Activated naive CD8-positive, alpha-beta T cell (primary cell): ENCODE results near the gene NTN5.

ENCODE experiments used
- H3K27ac Mint-ChIP-seq: one replicate; pipeline ENCODE4 v1.8.0; 2021; ENCODE audit warnings: mixed read lengths
- H3K27me3 Mint-ChIP-seq: one replicate; pipeline ENCODE4 v1.8.0; 2021; ENCODE audit warnings: mixed read lengths
- H3K36me3 Mint-ChIP-seq: one replicate; pipeline ENCODE4 v1.8.0; 2021; ENCODE audit warnings: mixed read lengths
- H3K4me1 Mint-ChIP-seq: one replicate; pipeline ENCODE4 v1.8.0; 2021; ENCODE audit warnings: low read depth, mixed read lengths
- H3K4me3 Mint-ChIP-seq: one replicate; pipeline ENCODE4 v1.8.0; 2021; ENCODE audit warnings: mild to moderate bottlenecking, mixed read lengths
- H3K9me3 Mint-ChIP-seq: one replicate; pipeline ENCODE4 v1.8.0; 2021; ENCODE audit warnings: low read depth, mixed read lengths

NTN5 gene

GRCh38 chr19:48624791-48625723 is 47.8 kb downstream of the NTN5 start:
- no peaks in the 10 kb centered on the region for H3K9me3 Mint-ChIP-seq
- H3K4me3 Mint-ChIP-seq = peak overlapping the region; percentile 87
- H3K27ac Mint-ChIP-seq = peak overlapping the region; percentile 96
- H3K27me3 Mint-ChIP-seq = no peaks in the 10 kb centered on the region
- peaks cover 5% of the 10 kb centered on the region for H3K36me3 Mint-ChIP-seq
- peaks cover 35% of the 10 kb centered on the region for H3K4me1 Mint-ChIP-seq

DNA sequence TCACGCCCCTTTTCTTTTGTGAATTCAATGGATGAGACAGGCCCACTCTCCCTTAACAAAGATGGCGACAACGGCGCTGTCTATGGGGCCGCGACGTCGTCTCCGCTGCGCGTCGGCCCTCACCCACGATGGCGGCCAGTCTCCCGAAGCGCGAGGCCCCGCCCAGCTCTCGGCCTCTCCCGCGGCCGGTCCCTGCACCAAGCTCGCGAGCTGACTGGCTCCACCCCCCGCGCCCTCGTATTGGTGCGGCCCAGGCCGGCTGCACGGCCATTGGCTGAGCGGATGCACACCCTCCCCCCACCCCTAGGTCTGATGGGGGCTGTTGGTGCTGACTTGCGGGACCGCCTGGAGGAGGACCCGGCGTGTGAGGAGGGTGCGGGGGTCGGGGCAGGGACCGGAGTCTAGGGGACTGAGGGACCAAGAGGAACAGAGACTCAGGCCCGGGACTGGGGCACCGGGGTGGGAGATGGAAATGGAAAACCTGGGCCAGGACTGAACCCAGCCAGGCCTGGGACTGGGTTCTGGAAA is 48.7 kb downstream of the NTN5 start:
- Mint-ChIP-seq H3K27me3 (no peaks in the 10 kb centered on the region), H3K9me3 (no peaks in the 10 kb centered on the region), H3K4me3 (peak overlapping the region; percentile 87), H3K36me3 (peaks cover 7% of the 10 kb centered on the region), H3K27ac (peak overlapping the region; percentile 96), H3K4me1 (peaks cover 41% of the 10 kb centered on the region)

DNA sequence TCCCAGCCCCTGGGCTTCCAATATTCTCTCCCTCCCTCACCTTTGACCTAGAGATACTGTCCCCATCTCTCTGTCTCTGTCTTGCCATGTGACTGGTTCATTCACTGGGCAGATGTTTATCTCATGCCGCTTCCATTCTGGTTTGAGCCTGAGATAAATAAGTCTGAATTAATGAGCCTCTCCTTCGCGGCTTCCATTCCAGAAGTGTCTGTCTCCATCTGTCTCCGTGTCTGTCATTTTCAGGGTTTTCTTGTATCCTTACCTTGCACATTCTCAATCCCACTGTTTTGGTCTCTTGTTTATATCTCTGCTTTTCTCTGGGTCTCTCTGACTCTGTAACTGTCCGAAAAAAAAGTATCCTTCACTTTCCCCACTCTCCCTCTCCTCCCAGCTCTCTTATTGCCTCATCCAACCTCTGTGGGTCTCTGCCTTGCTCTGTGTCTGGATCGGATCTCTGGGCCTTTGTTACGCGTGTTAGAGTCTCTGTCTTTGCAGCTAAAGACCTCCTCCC is 49.2 kb downstream of the NTN5 start:
- peak overlapping the region; percentile 87 for H3K4me3 Mint-ChIP-seq
- H3K27ac Mint-ChIP-seq = peak overlapping the region; percentile 96
- H3K27me3 Mint-ChIP-seq = no peaks in the 10 kb centered on the region
- peaks cover 41% of the 10 kb centered on the region for H3K4me1 Mint-ChIP-seq
- H3K9me3 Mint-ChIP-seq = no peaks in the 10 kb centered on the region
- peaks cover 8% of the 10 kb centered on the region for H3K36me3 Mint-ChIP-seq

DNA sequence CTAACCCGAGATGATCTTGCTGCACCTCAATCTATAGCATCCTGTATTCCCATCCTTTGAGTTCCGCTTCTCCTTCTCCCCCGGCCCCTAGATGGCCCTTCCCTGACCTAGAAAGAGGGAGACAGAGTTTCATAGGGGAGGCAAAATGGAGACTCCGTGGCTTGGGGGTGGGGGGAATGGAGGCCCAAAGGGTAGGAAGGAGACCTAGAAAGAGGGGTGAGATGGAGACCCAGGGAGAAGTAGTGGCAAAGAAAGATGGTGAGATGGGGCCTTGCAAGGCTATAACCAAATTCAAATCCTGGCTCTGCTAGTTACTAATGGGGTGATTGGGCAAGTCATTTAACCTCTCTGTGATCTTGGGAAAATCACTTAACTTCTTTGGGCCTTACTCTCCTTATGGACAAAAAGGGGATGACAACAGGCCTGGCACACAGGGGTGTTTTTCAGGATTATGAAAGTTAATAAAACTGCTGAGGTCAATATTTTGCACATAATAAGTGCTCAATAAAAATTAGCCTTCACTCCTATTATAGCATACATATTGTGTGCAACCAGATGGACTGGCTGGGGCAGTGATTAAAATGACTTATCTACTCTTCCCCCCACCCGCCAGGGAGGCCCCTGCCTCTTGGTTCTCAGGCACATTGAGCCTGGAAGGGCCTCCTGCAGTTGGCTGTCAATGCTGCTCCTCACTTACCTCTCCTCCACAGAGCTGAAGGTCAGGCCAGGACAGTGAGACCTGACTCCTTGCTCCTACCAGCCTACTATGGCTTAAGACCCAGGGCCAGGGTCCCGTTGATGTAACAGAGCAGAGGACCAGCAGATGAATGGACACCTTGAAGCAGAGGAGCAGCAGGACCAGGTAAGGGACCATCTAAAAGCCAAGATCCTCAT is 52.9 kb downstream of the NTN5 start:
- Mint-ChIP-seq H3K36me3 (peaks cover 16% of the 10 kb centered on the region), H3K4me1 (peaks cover 44% of the 10 kb centered on the region), H3K4me3 (peak overlapping the region; percentile 98), H3K27me3 (no peaks in the 10 kb centered on the region), H3K27ac (peak overlapping the region; percentile 100), H3K9me3 (no peaks in the 10 kb centered on the region)

- Mint-ChIP-seq H3K27ac (peak within 1 kb of the TSS; percentile 100), H3K27me3 (no peaks in the 10 kb centered on the region), H3K9me3 (no peaks in the 10 kb centered on the region), H3K36me3 (peaks cover 16% of the 10 kb centered on the region), H3K4me1 (peaks cover 41% of the 10 kb centered on the region), H3K4me3 (peak within 1 kb of the TSS; percentile 98)
These were observed 53.7 kb downstream of the NTN5 start, which contains the start of the genes RPL18 and SPHK2 for GRCh38 chr19:48618916-48619691. RPL18 (minus strand) TSS chr19:48619178; CDS start chr19:48619143, 35 bp downstream. SPHK2 (plus strand) TSS chr19:48619506; CDS start chr19:48620515, 1,009 bp downstream.

GRCh38 chr19:48618278-48618915 is 54.4 kb downstream of the NTN5 start:
- Mint-ChIP-seq H3K27me3 (no peaks in the 10 kb centered on the region), H3K27ac (peak overlapping the region; percentile 100), H3K9me3 (no peaks in the 10 kb centered on the region), H3K36me3 (peaks cover 13% of the 10 kb centered on the region), H3K4me1 (peaks cover 35% of the 10 kb centered on the region), H3K4me3 (peak overlapping the region; percentile 98)

DNA sequence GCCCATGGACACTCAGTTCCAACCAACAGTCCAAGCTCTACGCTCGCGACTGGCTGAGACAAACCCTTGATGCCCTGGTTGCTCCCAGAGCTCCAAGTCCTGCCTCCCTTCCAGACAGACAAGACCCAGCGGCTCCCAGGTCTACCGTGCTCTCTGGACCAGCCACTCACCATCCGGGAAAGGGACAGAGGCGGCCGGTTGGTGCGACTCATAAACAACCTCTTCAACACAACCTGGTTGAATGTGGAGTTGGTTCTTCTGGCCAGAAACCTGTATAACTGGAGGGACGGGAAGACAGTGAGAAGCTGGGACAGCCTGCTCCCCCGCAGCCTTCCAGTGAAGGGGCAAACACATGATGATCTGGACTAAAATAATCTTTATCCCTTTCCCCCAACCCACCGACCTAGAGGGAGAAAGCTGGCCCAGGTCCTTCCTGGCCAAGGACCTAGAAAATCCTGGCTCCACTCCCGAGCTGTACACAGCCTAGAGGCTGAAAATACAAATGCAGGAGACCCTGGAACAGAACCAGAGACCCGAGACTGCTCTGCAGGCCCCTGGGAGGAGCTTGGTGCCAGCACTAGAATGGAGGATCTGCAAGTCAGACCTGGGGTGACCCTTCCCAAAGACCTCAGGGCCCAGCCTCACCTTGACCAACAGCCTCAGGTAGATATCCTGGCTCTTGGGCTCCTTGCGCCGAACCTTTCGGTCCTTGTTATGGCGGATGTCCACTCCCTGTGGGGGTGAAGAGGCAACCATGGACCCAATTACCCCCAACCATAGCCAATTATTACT is 55.5 kb downstream of the NTN5 start:
- Mint-ChIP-seq H3K36me3 (peaks cover 13% of the 10 kb centered on the region), H3K4me1 (peaks cover 31% of the 10 kb centered on the region), H3K27me3 (no peaks in the 10 kb centered on the region), H3K4me3 (peak overlapping the region; percentile 98), H3K9me3 (no peaks in the 10 kb centered on the region), H3K27ac (peak overlapping the region; percentile 100)

DNA sequence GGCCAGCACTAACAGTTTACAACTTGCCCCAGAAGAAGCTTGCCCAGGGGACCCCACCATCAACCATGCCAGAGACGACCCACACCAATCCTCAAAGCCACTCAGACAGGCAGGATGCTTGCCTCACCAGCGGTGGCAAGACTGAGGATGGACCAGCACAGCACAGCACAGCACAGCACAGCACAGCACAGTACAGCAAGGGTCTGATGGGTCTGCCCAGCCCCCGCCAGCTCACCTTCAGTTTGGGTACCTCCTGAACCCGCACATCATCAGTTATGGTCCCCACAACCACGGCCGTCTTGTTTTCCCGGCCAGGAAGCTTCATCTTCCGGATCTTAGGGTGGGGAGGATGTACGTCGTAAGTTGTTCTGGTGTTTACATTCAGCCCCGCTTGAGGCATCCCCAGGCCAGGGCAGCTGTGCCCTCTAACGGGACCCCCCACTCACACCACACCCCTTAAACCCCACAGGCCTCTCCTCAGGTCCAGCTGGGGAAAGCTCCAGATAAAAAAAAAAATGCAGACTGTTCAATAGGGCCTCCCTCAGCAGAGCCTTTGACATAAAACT is 56.2 kb downstream of the NTN5 start:
- Mint-ChIP-seq H3K27me3 (no peaks in the 10 kb centered on the region), H3K36me3 (peaks cover 12% of the 10 kb centered on the region), H3K4me3 (peak overlapping the region; percentile 98), H3K9me3 (no peaks in the 10 kb centered on the region), H3K27ac (peak overlapping the region; percentile 77), H3K4me1 (peaks cover 27% of the 10 kb centered on the region)

GRCh38 chr19:48616041-48616436 is 56.8 kb downstream of the NTN5 start:
- Mint-ChIP-seq H3K27me3 (no peaks in the 10 kb centered on the region), H3K4me1 (peaks cover 24% of the 10 kb centered on the region), H3K4me3 (peak overlapping the region; percentile 98), H3K9me3 (no peaks in the 10 kb centered on the region), H3K36me3 (peaks cover 11% of the 10 kb centered on the region), H3K27ac (peak overlapping the region; percentile 77)

GRCh38 chr19:48615231-48616040 is 57.4 kb downstream of the NTN5 start:
- no peaks in the 10 kb centered on the region for H3K27me3 Mint-ChIP-seq
- H3K4me3 Mint-ChIP-seq = peak overlapping the region; percentile 59
- peaks cover 11% of the 10 kb centered on the region for H3K36me3 Mint-ChIP-seq
- H3K9me3 Mint-ChIP-seq = no peaks in the 10 kb centered on the region
- H3K4me1 Mint-ChIP-seq = peaks cover 24% of the 10 kb centered on the region
- peak overlapping the region; percentile 66 for H3K27ac Mint-ChIP-seq

DNA sequence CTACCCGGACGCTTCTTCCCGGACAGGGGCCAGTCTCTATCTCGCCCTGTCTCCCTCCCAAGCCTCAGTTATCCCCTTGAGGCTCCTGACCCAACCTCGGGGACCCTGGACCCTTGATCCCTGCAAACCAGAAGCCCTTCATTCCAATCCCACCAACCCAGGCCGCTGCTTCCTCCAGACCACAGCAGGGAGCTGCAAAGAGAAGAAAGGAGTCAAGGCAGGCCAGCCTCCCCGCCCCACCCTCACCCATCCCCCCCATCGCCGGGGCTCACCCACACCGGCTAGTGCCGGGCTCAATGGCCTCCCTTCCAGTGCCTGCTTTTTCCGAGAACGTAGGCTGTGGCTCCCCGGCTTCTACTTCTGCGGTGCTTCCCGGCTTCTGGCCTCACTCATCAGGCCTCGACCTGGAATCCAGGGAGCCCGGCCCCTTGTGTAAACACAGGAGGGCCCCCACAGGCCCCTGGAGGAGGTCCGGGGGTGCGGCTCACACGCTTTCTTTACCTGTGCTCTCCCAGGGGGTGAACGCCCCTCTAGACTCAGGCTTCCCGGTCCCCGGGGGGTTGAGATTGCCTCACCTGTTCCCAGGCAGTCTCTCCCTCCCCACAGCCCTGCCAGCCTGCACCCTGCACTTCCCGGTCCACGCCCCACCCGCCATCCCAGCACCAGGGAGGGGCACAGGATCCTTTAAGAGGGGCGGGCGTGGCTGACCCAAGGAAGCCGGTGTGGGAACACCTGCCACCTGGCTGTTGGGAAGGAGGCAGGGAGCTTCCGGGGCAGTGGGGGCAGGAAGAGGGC is 58.2 kb downstream of the NTN5 start, which contains the start of gene FAM83E:
FAM83E (minus strand) TSS at position 641 of the 795 bp plus-strand sequence. CDS start 1,704 bp downstream, outside the sequence.
- H3K27ac Mint-ChIP-seq = peak within 1 kb of the TSS; percentile 66
- H3K36me3 Mint-ChIP-seq = peaks cover 10% of the 10 kb centered on the region
- peak within 1 kb of the TSS; percentile 59 for H3K4me3 Mint-ChIP-seq
- no peaks in the 10 kb centered on the region for H3K27me3 Mint-ChIP-seq
- H3K4me1 Mint-ChIP-seq = peaks cover 17% of the 10 kb centered on the region
- H3K9me3 Mint-ChIP-seq = no peaks in the 10 kb centered on the region
